ENCODE measurements around the gene PHPT1.
"Not testable (repeated sequence)": the region's sequence is repeated elsewhere in the genome, so short reads cannot be mapped to it uniquely, and the experiment has no call there.

PHPT1 gene

DNA sequence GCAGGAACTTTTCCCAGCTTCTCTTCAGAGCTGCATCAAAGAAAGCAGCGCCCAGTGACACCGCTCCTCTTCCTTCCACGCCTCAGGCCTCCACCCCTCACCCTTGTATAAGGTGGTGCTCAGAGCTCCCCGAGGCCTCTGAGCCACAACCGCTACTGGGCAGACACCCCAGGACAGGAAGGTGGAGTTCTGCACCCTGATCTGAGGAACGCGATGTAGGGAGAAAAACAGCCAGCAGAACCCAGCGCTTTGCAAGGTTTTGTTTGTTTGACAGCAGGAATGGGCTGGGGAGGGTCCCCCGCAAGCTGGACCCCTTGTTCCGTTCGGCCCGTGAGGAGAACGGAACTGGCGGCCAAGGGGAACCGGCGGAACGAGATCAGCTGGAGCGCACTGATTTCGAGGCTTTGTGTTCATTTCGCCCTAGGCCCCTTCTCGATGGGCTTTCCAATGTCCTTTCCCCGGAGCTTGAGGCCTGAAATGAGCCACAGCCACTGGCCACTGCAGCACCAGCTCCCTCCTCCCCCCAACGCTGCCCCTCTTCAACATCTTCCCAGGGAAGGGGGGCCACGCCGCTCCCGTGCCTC, 12.8 kb downstream of the PHPT1 start:
- no peak for DNase-seq

DNA sequence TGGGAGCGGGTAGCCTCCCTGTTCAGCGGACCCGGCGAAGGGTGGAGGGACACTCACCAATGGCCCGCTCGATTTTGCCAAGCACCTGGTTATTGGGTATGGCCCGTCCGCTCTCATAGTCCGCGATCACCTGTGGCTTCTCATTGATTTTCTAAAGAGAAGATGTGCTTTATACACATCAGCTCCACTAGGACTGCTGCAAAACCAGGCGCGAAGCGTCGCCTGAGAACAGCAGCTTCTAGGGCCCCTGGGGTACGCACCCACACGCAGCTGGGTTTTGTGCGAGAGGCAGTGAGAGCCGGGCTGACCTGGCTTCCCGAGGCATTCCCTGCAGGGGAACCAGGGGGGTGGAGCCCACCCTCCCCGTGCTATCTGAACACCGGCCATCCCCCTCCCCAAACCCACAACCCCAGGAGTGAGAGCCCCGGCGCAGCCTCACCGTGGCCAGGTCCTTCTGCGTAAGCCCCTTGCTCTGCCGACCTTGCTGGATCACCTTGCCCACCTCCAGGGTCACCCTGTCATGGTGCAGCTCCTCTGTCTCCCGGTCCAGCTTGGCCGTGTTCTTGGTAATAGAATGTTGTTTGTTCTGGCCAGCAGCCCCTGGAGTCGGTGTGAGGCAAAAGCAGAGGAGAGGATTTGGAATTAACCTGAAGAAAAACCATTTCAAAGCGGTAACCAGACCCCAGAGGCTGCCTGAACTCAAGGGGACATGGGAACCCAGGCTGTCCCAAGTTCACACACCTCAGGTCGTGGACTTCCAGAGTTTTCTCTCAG, 13.8 kb downstream of the PHPT1 start:
- DNase-seq = no peak

DNA sequence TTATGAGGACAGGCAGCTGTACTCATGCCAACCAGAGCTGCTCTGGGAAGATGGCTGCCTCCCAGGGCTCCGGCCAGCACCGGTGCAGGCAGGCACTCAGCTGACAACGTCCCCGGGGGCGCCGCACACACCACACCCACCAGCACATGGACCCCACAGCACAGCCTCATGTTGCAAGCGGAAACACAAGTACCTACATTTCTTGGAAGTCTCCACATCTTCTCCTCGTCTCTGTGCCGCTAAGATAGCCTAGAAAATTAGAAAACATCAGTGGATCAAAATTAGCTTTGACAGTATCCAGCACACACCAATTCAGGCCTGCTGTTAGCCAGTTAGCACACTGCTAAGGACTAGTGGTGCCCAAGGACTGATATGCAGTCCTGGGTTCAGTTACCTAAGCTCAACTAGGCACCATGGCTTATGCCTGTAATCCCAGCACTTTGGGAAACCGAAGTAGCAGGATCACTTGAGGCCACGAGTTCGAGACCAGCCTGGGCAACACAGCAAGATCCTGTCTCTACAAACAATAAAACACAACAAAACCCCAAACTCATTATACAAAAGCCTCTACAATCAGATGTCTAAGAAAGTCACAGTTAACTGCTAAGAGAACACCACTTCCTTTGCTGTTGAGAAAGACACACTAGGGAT, 14.5 kb downstream of the PHPT1 start:
- no peak for DNase-seq

DNA sequence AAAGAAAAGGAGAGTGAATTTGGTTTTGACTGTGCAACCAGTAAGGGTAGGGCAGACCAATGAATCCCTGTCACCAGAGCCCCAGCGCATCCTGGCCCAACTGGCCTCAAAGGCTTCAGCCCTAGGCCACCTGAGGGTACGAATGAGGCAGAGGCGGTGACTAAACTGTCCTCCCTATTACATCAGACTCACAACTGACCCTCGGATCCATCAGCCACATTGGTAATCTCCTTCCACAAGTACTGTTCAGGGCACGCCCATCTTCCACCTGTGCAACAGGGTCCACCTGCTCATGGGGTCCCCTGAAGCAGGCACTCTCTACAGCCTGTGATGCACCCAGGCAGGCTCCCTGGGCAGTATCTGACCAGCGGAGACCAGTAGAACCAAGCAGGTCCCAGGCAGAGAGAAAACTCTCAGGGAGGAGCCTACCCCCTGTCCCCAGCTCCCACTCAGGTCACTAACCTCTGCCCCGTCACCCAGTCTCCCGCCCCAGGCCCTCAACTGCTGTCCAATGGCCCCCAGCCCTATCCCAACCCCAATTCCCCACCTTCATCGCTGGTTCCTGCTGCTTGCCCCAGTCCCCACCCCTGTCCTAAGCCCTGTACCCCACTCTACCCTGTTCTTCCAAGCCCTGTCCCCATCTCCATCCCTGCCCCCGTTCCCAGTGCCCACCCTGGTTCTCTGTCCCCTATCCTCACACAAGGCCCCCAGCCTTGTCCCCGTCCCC, 16.0 kb downstream of the PHPT1 start:
- no peak for DNase-seq

DNA sequence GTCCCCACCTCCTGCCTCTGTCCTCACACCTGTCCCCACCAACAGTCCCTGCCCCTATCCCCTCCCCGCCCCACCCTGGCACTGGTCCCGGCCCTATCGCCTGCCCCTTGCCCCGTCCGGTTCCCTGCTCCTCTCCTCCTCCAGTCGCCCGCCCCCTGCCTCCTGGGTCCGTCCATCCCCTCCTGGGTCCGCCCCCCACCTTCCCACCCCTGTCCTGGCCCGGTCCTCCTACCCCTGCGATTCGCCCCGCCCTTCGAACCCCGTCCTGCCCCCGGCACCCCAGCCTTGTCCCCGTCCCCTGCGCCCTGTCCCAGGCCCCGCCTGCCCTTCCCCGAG, 16.5 kb downstream of the PHPT1 start:
- no peak for DNase-seq

DNA sequence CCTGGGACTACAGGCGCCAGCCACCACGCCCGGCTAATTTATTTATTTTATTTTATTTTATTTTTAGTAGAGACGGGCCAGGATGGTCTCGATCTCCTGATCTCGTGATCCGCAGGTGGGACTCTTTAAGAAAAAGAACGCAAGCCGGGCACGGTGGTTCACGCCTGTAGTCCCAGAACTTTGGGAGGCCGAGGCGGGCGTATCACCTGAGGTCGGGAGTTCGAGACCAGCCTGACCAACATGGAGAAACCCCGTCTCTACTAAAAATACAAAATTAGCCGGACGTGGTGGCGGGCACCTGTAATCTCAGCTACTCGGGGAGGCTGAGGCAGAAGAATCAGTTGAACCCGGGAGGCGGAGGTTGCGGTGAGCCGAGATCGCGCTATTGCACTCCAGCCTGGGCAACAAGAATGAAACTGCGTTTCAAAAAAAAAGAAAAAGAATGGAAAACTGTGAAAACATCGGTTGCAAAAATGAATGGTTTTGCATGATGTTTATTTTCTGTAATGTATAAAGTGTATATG, 17.8 kb downstream of the PHPT1 start:
- not testable (repeated sequence) for DNase-seq

DNA sequence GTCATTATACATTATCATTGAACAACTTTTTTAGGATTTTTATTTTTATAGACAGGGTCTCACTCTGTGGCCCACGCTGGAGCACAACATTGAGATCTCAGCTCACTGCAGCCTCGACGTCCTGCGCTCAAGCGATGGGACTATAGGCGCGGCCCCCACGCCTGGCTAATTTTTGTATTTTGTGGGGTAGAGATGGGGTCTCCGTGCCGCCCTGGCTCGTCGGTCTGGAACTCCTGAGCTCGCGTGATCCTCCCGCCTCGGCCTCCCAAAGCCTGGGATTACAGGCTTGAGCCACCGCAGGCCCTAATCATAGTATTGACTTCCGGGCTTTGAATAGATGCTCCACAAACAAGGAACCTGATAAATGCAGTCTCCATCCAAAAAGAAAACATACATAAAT, 18.3 kb downstream of the PHPT1 start:
- no peak for DNase-seq

DNA sequence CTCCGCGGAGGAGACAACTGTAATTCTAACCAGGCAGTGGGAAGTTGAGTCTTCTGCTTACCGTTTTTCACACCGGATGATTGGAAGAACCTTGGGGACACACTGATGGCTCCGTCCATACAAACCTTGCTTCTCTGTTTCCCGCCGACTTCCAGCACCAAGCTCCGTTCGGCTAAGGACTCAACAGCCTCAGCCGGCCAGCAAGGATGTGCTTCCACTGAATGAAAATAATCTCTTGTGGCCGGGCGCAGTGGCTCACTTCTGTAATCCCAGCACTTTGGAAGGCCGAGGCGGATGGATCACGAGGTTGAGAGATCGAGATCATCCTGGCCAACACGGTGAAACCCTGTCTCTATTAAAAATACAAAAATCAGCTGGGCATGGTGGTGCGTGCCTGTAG, 18.7 kb downstream of the PHPT1 start:
- no peak for DNase-seq

DNA sequence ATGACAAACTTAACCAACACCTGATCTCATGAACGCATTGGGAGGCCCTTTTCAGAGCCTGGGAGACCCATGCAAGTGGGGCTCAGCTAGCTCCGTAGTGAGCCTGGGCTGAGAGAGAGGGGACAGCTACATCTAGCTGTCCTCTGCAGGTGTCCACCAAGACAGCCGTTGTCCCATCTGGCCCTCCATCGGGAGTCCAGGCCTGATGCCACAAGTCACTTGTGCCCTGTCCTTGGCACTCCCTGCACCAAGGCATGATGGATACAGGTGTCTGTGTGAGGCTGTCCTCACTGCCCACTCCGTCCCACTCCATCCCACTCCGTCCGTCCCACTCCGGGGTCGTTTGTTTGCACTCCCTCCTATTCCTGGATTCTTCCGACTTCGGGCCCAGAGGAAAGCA, 19.4 kb downstream of the PHPT1 start:
- DNase-seq = no peak

DNA sequence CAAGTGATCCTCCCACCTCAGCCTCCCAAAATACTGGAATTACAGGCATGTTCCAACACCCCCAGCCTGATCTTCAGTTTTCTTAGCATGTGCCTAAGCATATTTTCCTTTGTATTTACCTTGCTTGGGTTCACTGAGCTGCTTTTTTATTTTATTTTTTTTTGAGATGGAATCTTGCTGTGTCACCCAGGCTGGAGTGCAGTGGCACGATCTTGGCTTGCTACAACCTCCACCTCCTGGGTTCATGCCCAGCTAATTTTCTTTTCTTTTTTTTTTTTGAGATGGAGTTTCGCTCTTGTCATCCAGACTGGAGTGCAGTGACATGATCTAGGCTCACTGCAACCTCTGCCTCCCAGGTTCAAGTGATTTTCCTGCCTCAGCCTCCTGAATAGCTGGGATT, 20.4 kb downstream of the PHPT1 start:
- DNase-seq = not testable (repeated sequence)

DNA sequence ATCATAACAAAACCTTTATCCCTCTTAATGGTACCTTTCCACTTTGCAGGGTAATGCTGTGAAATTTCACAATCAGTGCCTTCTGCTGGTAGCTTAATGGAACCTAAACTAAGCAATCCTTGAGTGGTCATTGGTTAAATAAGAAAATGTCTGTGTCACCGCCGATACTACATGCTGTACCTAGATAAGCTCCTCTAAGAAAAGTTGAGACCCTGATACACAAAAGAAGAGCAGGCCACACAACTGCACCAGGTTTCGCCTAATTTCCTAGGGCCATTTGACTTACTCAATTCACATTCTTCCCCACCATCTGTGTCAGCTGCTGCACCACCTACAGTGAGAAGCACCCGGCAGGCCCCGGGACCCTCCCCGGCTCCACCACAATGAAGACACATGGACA, 25.9 kb downstream of the PHPT1 start:
- DNase-seq = no peak

DNA sequence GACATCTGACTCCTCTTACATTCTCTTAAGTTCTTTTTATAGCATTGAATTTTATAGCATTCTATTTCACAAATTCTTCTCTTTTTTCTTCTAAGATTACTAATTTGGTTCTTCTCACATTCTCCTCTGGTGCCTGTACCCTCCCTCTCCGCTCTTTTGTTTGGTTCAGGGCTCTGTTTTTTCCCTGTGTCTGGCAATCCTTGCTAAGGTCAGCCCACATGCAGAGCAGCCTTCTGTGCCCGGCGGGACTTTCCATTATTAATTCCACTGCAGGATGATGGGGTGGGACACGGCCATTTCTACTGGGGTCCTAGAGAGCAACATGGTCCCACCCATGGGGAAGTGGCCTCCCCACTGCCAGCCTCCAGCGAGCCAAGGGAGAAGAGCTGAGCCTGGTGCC, 27.3 kb downstream of the PHPT1 start:
- no peak for DNase-seq

DNA sequence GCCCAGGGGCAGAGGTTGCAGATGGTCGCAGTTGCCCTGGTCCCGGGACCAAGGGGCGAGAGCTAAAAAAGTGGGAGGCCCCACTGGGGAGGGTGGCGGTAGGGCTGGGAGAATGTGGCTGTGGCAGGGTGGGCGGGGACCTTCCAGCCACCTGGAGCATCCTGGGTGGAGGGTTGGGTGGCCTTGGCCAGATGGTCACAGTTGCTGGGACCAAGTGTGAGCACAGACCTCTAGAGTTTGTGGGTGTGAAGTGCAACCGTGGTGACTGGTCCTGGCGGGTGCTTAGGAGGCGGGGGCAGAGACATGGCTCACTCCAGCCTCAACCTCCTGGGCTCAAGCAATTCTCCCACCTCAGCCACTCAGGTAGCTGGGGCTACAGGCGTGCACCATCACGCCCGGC, 31.4 kb downstream of the PHPT1 start:
- no peak for DNase-seq

DNA sequence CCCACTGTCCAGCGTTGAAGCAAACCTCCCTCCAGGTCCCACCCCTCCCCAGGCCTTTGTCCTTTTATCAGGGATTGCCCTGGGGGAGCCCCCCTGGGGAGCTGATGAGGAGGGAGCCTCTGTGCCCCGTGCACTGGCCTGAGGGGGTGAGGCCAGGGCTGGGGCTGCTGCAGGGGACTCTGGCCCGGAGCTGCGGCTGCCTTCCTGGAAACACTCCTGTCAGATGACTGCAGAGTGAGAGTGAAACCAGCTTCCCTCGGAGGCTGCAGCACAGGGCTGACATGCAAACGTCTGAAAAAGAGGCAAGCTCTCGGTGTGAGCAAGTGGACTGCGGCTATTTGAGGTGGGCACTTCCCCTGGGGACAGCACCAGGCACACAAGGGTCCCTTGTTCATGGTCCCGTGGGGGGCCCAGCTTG, 32.5 kb downstream of the PHPT1 start:
- peak; percentile 91 for DNase-seq

DNA sequence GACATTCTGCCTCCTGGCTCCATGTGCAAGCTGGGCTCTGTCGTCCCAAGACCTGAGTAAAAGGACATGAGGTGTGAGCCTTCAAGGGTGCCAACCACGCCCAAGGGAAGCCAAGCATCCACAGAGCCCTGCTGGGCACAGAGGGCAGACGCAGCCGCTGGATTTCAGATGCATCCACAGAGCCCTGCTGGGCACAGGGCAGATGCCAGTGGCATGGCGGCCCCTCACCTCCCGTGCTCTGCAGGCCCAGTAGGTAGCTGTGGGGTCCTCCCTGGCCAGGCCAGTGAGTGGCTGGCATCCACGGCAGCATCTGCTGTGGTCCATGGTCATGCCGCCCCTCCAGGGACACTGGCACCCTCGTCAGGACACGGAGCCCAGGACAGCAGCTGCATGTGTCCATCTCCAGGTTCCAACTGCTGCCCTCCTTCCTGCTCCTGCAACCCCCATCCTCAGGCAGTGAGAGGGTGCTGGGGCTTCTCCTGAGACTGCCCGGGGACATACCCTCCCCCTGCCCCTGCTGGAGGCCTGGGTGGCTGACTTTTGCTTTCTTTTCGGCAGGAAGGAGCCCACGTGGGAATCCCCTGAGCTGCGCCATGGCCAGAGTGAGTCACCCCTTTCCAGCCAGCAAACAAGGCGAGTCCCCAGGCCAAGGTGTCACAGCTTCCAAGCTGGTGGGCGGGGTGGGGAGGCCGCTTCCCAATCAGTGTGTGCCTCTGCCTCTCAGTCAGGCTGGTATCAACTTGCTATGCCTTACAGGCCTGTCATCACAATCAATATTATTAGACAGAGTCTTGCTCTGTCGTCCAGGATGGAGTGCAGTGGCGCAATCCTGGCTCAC, 33.1 kb downstream of the PHPT1 start:
- DNase-seq = peak; percentile 95

DNA sequence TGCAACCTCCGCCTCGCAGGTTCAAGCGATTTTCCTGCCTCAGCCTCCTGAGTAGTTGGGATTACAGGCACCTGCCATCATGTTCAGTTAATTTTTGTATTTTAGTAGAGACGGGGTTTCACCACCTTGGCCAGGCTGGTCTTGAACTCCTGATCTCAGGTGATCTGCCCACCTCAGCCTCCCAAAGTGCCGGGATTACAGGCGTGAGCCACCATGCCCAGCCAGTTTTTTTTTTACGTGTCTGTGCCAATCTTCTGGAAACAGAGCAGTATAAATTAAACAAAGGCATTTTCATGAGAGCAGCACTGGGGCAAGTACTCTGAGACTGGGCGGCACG, 33.7 kb downstream of the PHPT1 start:
- DNase-seq = not testable (repeated sequence)

DNA sequence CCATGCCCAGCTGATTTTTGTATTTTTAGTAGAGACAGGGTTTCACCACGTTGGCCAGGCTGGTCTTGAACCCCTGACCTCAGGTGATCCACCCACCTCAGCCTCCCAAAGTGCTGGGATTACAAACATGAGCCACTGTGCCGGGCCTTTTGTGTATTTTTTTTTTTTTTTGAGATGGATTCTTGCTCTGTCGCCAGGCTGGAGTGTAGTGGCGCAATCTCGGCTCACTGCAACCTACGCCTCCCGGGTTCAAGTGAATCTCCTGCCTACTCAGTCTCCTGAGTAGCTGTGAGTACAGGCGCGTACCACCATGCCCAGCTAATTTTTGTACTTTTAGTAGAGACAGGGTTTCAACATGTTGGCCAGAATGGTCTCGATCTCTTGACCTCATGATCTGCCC, 34.5 kb downstream of the PHPT1 start:
- DNase-seq = not testable (repeated sequence)

DNA sequence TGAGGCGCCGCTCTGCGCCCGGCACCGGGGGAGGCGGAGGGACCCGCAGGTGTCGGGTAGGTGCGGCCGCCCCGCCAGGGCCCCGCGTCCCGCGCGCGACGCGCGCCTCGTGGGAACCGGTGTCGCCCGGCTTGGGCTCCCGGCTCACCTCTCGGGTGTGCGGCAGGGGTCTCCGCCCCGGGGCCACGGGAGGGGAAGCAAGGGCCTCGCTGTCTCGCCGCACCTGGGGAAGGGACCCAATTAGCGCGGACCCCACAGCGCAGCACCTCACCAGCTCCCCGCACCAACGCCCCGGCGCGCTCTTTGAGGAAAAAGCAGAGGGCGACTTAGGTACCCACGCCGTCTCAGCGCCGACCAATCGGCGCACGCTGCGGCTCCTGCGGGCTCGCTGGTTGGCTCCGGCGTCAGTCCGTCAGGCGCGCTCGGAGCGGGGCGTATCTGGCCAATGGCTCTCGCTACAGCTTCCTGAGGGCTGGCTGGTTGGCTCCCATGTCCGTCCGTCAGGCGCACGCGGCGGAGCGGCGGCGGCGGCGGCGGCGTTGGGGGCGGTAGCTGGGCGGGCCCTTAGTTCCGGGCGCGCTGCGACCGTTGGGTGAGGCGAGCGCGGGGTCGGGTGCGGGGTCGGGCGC, 36.9 kb downstream of the PHPT1 start, which contains the start of gene TRAF2:
TSS of gene TRAF2 (plus strand) at position 567 of the 629 bp plus-strand sequence. CDS start 12,225 bp downstream, outside the sequence.
- peak; percentile 99 for DNase-seq

DNA sequence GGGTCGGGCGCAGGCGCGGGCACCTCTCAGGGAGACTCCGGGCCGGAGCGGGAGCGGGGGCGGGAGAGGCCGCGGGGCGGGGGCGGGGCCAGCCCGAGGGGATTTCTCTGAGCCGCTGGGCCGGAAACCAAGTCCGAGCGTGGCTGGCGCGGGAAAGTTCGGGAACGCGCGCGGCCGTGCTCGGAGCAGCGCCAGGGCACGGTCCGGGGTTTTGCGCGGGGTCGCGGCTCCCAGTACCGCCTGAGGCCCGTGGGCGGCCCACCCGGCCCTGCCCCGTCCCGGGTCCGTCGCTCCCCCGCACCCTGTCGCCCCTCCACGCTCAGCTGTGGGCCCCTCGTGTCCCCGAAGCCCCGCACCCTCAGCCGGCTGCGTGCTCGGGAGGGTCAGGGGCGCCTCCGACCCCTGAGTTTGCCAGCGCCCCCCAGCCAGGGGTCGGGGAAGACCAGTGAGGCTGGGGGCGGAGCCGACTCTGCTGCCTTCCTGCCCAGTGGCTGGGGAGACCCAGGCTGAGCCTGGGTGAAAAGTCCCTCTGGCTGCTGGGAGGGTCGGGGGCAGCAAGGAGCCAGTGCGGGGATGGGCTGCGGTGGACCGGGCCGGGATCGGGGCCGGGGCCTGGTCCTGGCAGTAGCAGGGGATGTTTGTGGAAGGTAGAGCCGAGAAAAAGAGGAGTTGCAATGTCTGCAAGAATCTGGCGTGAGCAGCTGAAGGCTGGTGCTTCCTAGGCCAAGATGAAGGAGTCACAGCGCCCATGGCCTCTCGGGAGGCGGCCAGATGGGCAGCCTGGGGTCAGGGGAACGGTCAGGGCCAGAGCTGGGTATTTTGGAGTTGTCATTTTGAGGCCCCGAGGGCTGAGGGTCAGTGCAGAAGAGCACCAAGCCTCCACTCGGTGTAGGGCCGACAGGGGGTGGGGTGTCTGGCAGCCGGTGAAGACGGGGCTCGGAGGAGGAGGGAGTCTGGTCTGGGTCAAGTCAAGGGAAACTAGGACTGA, 37.7 kb downstream of the PHPT1 start:
- DNase-seq = peak; percentile 53

DNA sequence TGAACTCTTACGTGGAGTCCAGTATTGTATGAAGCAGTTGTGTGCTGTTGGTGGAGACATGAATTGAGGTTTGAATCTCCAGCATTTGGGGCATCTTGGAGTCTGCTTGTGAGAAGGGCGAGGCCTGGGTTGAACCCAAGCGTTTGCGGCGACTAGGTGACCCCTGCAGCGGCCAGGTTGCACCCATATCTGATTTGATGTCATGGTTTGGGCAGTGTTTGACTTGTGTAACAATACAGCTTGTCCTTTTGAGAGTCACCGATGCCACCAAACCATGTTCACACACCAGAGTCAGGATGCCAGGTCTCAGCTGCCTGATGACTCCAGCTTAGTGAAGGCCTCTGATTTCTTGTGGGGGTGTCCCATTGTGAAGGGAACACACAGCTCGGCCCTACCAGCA, 39.2 kb downstream of the PHPT1 start:
- no peak for DNase-seq

DNA sequence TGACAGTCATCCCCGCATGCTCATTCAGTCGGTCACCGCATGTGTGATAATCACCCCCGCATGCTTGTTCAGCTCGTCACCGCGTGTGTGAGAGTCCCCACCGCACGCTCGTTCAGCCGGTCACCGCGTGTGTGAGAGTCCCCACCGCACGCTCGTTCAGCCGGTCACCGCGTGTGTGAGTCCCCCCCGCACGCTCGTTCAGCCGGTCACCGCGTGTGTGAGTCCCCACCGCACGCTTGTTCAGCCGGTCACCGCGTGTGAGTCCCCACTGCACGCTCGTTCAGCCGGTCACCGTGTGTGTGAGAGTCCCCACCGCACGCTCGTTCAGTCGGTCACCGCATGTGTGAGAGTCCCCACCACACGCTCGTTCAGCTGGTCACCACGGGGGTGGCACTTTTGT, 40.6 kb downstream of the PHPT1 start:
- no peak for DNase-seq

Data from activated CD4-positive, alpha-beta T cell treated with anti-CD3 and anti-CD28 coated beads, Interleukin-2, Interleukin-6, amounts not matched to agents 100 ng/mL and 50 ng/mL, durations not matched to agents 16 hours and 8 hours (primary cell).